H9 (cell line): ENCODE results near the gene CD79A. TPM values are rescaled to one million over a fixed set of nuclear protein-coding genes. Genes with fewer than 3 reads are reported as not detected.

Source experiments
- DNase-seq: peaks from one replicate; pipeline ENCODE4 v3.0.0-alpha.2; 2017
- H2AFZ ChIP-seq: one replicate; pipeline ENCODE4 v1.6.1; 2013; ENCODE audit warnings: mild to moderate bottlenecking, low read length, control low read depth, moderate library complexity
- H2AK5ac ChIP-seq: 2 replicates; pipeline ENCODE4 v1.6.1; 2013; ENCODE audit warnings: low read length, control low read depth, mixed read lengths; ENCODE audit not compliant: insufficient read length
- H2BK120ac ChIP-seq: one replicate; pipeline ENCODE4 v1.6.1; 2013; ENCODE audit warnings: low read depth, mild to moderate bottlenecking, low read length, control low read depth, inconsistent platforms; ENCODE audit not compliant: poor library complexity, severe bottlenecking
- H2BK12ac ChIP-seq: 2 replicates; pipeline ENCODE4 v1.6.1; 2013; ENCODE audit warnings: low read length, control low read depth, mixed read lengths, low read depth; ENCODE audit not compliant: insufficient read length
- H2BK15ac ChIP-seq: 2 replicates; pipeline ENCODE4 v1.6.1; 2013; ENCODE audit warnings: low read depth, low read length, control low read depth
- H2BK20ac ChIP-seq: one replicate; pipeline ENCODE4 v1.6.1; 2013; ENCODE audit warnings: low read depth, mild to moderate bottlenecking, low read length, control low read depth, inconsistent platforms; ENCODE audit not compliant: poor library complexity, severe bottlenecking
- H2BK5ac ChIP-seq: 2 replicates; pipeline ENCODE4 v1.6.1; 2013; ENCODE audit warnings: low read length, control low read depth, mixed read lengths; ENCODE audit not compliant: insufficient read length
- H3K14ac ChIP-seq: 2 replicates; pipeline ENCODE4 v1.6.1; 2013; ENCODE audit warnings: low read length, control low read depth; ENCODE audit not compliant: insufficient read depth
- H3K18ac ChIP-seq: 2 replicates; pipeline ENCODE4 v1.6.1; 2013; ENCODE audit warnings: low read depth, mild to moderate bottlenecking, mixed read lengths, low read length, control low read depth; ENCODE audit not compliant: insufficient read length
- H3K23ac ChIP-seq: 2 replicates; pipeline ENCODE4 v1.6.1; 2013; ENCODE audit warnings: low read length, control low read depth, mixed read lengths, low read depth; ENCODE audit not compliant: insufficient read length
- H3K23me2 ChIP-seq: 2 replicates; pipeline ENCODE4 v1.6.1; 2013; ENCODE audit warnings: low read depth, mild to moderate bottlenecking, mixed read lengths, low read length, control low read depth; ENCODE audit not compliant: insufficient read length, poor library complexity, severe bottlenecking
- H3K27ac ChIP-seq: 2 replicates; pipeline ENCODE4 v1.5.1; 2013; ENCODE audit warnings: low read length, control low read depth, mixed read lengths, low read depth; ENCODE audit not compliant: insufficient read length
- H3K27me3 ChIP-seq: 2 replicates; pipeline ENCODE4 v1.6.1; 2013; ENCODE audit warnings: low read length, control low read depth, inconsistent platforms; ENCODE audit not compliant: insufficient read depth
- H3K4ac ChIP-seq: 2 replicates; pipeline ENCODE4 v1.6.1; 2013; ENCODE audit warnings: low read depth, mild to moderate bottlenecking, control low read depth, inconsistent platforms, low read length, moderate library complexity
- H3K4me1 ChIP-seq: 2 replicates; pipeline ENCODE4 v1.6.1; 2013; ENCODE audit warnings: low read length, control low read depth, inconsistent platforms; ENCODE audit not compliant: insufficient read depth
- H3K4me2 ChIP-seq: 2 replicates; pipeline ENCODE4 v1.6.1; 2013; ENCODE audit warnings: low read length, control low read depth, mixed read lengths; ENCODE audit not compliant: insufficient read length, insufficient read depth
- H3K56ac ChIP-seq: 2 replicates; pipeline ENCODE4 v1.6.1; 2013; ENCODE audit warnings: low read depth, mild to moderate bottlenecking, mixed read lengths, low read length, control low read depth; ENCODE audit not compliant: insufficient read length
- H3K79me1 ChIP-seq: 2 replicates; pipeline ENCODE4 v1.6.1; 2013; ENCODE audit warnings: low read depth, mild to moderate bottlenecking, moderate library complexity, low read length, control low read depth, inconsistent platforms; ENCODE audit not compliant: insufficient read depth, poor library complexity, severe bottlenecking
- H3K79me2 ChIP-seq: 2 replicates; pipeline ENCODE4 v1.6.1; 2013; ENCODE audit warnings: low read length, control low read depth, inconsistent platforms; ENCODE audit not compliant: insufficient read depth
- H3K9ac ChIP-seq: 2 replicates; pipeline ENCODE4 v1.6.1; 2013; ENCODE audit warnings: low read length, control low read depth, mixed read lengths; ENCODE audit not compliant: insufficient read length; ENCODE audit errors: extremely low read depth
- H3K9me3 ChIP-seq: one replicate; pipeline ENCODE4 v1.6.1; 2013; ENCODE audit warnings: low read depth, low read length, inconsistent platforms; ENCODE audit not compliant: control insufficient read depth
- H3T11ph ChIP-seq: one replicate; pipeline ENCODE4 v1.6.1; 2013; ENCODE audit warnings: mild to moderate bottlenecking, low read length, control low read depth, inconsistent platforms
- H4K20me1 ChIP-seq: one replicate; pipeline ENCODE4 v1.6.1; 2013; ENCODE audit not compliant: control insufficient read depth, insufficient read length, insufficient read depth
- H4K5ac ChIP-seq: 2 replicates; pipeline ENCODE4 v1.6.1; 2013; ENCODE audit warnings: low read depth, mild to moderate bottlenecking, mixed read lengths, low read length, control low read depth; ENCODE audit not compliant: insufficient read length
- H4K8ac ChIP-seq: replicated peaks from 2 replicates; pipeline ENCODE4 v1.6.1; 2013; ENCODE audit warnings: low read length, control low read depth, mixed read lengths, low read depth; ENCODE audit not compliant: insufficient read length
- H4K91ac ChIP-seq: 2 replicates; pipeline ENCODE4 v1.6.1; 2013; ENCODE audit warnings: low read depth, mild to moderate bottlenecking, moderate library complexity, mixed read lengths, low read length, control low read depth; ENCODE audit not compliant: insufficient read length
- H3K27ac Mint-ChIP-seq, 3 experiments: 2 replicates in 2 of 3; 3 replicates in 1 of 3; pipeline ENCODE4 v1.8.0; 2020 to 2021; ENCODE audit warnings: mixed read lengths in 3 of 3, mild to moderate bottlenecking in 1 of 3, moderate library complexity in 1 of 3
- H3K27me3 Mint-ChIP-seq: 2 replicates; pipeline ENCODE4 v1.8.0; 2021; ENCODE audit warnings: low read depth, mild to moderate bottlenecking, moderate library complexity, mixed read lengths
- H3K36me3 Mint-ChIP-seq, 3 experiments: 2 replicates in 2 of 3; 3 replicates in 1 of 3; pipeline ENCODE4 v1.8.0; 2020 to 2021; ENCODE audit warnings: low read depth in 3 of 3, mixed read lengths in 3 of 3; ENCODE audit not compliant: insufficient read depth in 1 of 3
- H3K4me1 Mint-ChIP-seq, 2 experiments: 2 replicates each; pipeline ENCODE4 v1.8.0; 2020; ENCODE audit warnings: mixed read lengths in 2 of 2
- H3K4me3 Mint-ChIP-seq, 2 experiments: 2 replicates in 1 of 2; 3 replicates in 1 of 2; pipeline ENCODE4 v1.8.0; 2020 to 2021; ENCODE audit warnings: mild to moderate bottlenecking in 2 of 2, mixed read lengths in 2 of 2, moderate library complexity in 1 of 2
- H3K9me3 Mint-ChIP-seq, 2 experiments: 2 replicates in 1 of 2; 3 replicates in 1 of 2; pipeline ENCODE4 v1.8.0; 2020; ENCODE audit warnings: mild to moderate bottlenecking in 2 of 2, mixed read lengths in 2 of 2, moderate library complexity in 1 of 2
- WGBS: extraction: QIAGEN DNeasy Blood & Tissue Kit; methylation state at CpG from one replicate; pipeline ENCODE4 v1.1.7; 2013; ENCODE audit warnings: missing lambda C conversion rate, low lambda C conversion rate, mixed read lengths; ENCODE audit not compliant: insufficient read length; ENCODE audit errors: extremely low coverage; 5-methylcytosine and 5-hydroxymethylcytosine counted together
- total RNA-seq: library from RNA; stranded (reverse); gene quantifications from 2 replicates; pipeline ENCODE4 v1.2.1, GENCODE V29; 2021
- TF ChIP-seq, protein P1 (sequence below): fragments of 200-600 bp; sonication (generic); conservative IDR thresholded peaks from 3 replicates; pipeline ENCODE4 v1.8.0; 2021; ENCODE audit warnings: antibody characterized with exemption, mild to moderate bottlenecking

Gene CD79A
- total RNA-seq, 1 experiment from 2014 or later = 0.22 TPM

DNA sequence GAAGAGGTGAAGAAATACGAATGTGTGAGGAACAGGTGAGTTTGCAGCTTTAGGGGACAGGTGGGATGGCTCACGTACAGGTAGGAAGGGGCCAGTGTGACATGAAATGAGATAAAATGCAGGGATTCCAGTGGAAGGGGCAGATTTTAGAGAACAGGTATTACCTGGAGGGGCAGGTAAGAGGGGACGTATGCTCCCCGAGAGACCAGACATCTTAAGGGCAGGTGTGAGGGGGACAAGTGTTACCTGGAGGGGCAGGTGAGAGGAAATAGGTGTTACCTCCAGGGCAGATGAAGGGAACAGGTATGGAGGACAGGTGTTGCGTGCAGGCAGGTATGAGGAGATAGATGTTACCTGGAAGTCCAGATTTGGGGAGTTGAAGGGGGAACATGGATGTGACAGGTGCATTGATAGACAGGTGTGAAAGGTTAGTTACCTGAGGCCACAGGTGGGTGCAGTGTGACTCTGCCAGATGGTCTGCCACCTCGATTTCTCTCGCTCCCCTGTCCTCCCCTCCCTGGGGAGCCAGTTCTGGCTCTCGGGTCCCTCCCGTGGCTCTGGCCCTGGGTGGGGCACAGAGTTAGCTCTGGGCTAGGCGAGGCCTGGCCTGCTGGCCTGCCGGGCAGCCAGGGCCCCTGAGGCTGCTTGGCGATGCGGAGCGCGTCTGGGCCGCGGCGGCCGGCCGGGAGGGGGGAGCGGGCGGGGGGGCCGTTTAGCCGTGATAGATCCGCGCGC, 49.1 kb downstream of the CD79A start:
- Histone ChIP-seq H2BK20ac (no peak overlapping the region), H3K9ac (no peak overlapping the region), H3T11ph (no peak overlapping the region), H4K8ac (no peak overlapping the region), H2BK5ac (no peak overlapping the region), H2BK12ac (no peak overlapping the region), H2AK5ac (no peak overlapping the region), H3K27me3 (peaks cover 91% of the 10 kb centered on the region), H2AFZ (no peak overlapping the region), H3K4ac (no peak overlapping the region), H3K23me2 (peaks cover 2% of the 10 kb centered on the region), H2BK120ac (no peak overlapping the region), H3K14ac (no peak overlapping the region), H4K5ac (no peak overlapping the region), H3K79me1 (no peaks in the 10 kb centered on the region), H3K27ac (no peak overlapping the region), H4K91ac (no peak overlapping the region), H3K79me2 (no peaks in the 10 kb centered on the region), H2BK15ac (no peak overlapping the region), H4K20me1 (no peaks in the 10 kb centered on the region), H3K4me2 (no peak overlapping the region), H3K4me1 (peaks cover 5% of the 10 kb centered on the region; the same call in 1 of the 2 replicates), H3K56ac (no peak overlapping the region), H3K18ac (no peak overlapping the region), H3K23ac (no peak overlapping the region), H3K9me3 (no peaks in the 10 kb centered on the region)
- Mint-ChIP-seq H3K27ac (no peak overlapping the region), H3K9me3 (peaks cover 0 to 3% of the 10 kb centered on the region in 2 experiments; a peak in 4 of 5 replicates), H3K36me3 (no peaks in the 10 kb centered on the region), H3K4me1 (peaks cover 9 to 31% of the 10 kb centered on the region in 2 experiments), H3K4me3 (no peak overlapping the region), H3K27me3 (peaks cover 16% of the 10 kb centered on the region)
- WGBS = no CpG with 5 or more reads among the region's 27 CpGs
- TF ChIP-seq, protein P1, sequence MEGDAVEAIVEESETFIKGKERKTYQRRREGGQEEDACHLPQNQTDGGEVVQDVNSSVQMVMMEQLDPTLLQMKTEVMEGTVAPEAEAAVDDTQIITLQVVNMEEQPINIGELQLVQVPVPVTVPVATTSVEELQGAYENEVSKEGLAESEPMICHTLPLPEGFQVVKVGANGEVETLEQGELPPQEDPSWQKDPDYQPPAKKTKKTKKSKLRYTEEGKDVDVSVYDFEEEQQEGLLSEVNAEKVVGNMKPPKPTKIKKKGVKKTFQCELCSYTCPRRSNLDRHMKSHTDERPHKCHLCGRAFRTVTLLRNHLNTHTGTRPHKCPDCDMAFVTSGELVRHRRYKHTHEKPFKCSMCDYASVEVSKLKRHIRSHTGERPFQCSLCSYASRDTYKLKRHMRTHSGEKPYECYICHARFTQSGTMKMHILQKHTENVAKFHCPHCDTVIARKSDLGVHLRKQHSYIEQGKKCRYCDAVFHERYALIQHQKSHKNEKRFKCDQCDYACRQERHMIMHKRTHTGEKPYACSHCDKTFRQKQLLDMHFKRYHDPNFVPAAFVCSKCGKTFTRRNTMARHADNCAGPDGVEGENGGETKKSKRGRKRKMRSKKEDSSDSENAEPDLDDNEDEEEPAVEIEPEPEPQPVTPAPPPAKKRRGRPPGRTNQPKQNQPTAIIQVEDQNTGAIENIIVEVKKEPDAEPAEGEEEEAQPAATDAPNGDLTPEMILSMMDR = no peak
- DNase-seq = no peak
